ENCODE measurements around the gene STK26. TPM values are rescaled to one million over a fixed set of nuclear protein-coding genes. Genes with fewer than 3 reads are reported as not detected.
"Not testable (repeated sequence)": the region's sequence is repeated elsewhere in the genome, so short reads cannot be mapped to it uniquely, and the experiment has no call there.

Gene STK26
- total RNA-seq, 1 experiment from 2014 or later, result 49.5 TPM

DNA sequence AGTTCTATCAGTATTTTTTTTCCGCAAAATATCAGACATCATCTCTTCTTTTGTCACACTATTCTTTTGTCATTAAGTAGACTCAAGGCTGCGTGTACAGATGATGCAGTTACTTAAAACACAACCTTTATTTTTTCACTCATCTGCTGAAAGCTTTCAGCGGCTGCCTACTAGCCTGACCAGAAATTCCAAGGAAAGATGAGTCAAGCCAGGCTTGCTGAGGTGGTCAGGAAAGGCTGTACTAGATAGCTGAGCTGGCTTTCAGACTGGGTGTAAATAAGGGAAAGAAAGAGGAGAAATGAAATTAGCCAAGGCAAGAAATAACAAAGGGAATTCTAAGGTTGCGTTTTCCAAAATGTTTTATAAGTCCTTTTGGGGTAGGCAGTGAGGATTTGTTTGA is 17.9 kb downstream of the STK26 start:
- no peak overlapping the region for H3K9ac ChIP-seq (ENCODE audit: low read length)
- H3K27ac ChIP-seq (ENCODE audit: low read length), result no peak overlapping the region
- no peak overlapping the region for H3K4me2 ChIP-seq (ENCODE audit: low read depth, low read length, poor library complexity, severe bottlenecking)
- H3K9me2 ChIP-seq (replicated peaks; ENCODE audit: insufficient read depth, low read length), result no peaks in the 10 kb centered on the region
- no peaks in the 10 kb centered on the region for H4K20me1 ChIP-seq (ENCODE audit: insufficient read depth, low read depth, low read length)
- no peak for DNase-seq
- H2AFZ ChIP-seq (ENCODE audit: low read length), result no peak overlapping the region
- no peaks in the 10 kb centered on the region for H3K27me3 ChIP-seq (ENCODE audit: low read length)
- no peaks in the 10 kb centered on the region for H3K9me3 ChIP-seq (ENCODE audit: low read length)
- H3K4me3 ChIP-seq (ENCODE audit: low read length), result no peak overlapping the region
- no peaks in the 10 kb centered on the region for H3K36me3 ChIP-seq (ENCODE audit: insufficient read depth, low read length)
- H3K4me1 ChIP-seq (ENCODE audit: low read length), result peaks cover 8% of the 10 kb centered on the region
- peaks cover 92% of the 10 kb centered on the region for H3K79me2 ChIP-seq (ENCODE audit: low read length)

DNA sequence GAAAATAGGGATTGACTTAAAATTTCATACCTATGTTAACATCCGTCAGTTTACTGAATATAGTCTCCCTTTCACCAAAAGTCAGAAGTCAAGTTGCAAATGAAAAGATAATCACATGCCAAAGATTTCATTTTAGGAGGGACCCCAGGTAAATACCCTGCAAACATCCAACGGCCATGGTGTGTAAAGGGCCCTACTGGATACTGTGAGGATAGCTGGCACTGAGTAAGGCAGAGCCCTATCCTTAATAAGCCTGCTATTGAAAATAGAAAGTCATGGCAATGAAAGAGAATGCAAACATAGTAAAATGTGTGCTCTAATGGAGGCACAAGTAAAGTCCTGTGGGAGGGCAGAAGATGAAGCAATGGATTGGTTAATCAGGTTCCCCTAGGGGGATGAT is 20.9 kb downstream of the STK26 start:
- Histone ChIP-seq H3K4me3 (ENCODE audit: low read length) (no peak overlapping the region), H3K36me3 (ENCODE audit: insufficient read depth, low read length) (no peaks in the 10 kb centered on the region), H2AFZ (ENCODE audit: low read length) (no peak overlapping the region), H3K9me3 (ENCODE audit: low read length) (no peaks in the 10 kb centered on the region), H3K4me1 (ENCODE audit: low read length) (peaks cover 7% of the 10 kb centered on the region), H3K79me2 (ENCODE audit: low read length) (peaks cover 88% of the 10 kb centered on the region), H3K4me2 (ENCODE audit: low read depth, low read length, poor library complexity, severe bottlenecking) (no peak overlapping the region), H3K9me2 (replicated peaks; ENCODE audit: insufficient read depth, low read length) (no peaks in the 10 kb centered on the region), H3K9ac (ENCODE audit: low read length) (no peak overlapping the region), H3K27me3 (ENCODE audit: low read length) (no peaks in the 10 kb centered on the region), H4K20me1 (ENCODE audit: insufficient read depth, low read depth, low read length) (no peaks in the 10 kb centered on the region), H3K27ac (ENCODE audit: low read length) (no peak overlapping the region)
- DNase-seq, result no peak

- no peak overlapping the region for H3K9ac ChIP-seq (ENCODE audit: low read length)
- H3K79me2 ChIP-seq (ENCODE audit: low read length), result peaks cover 89% of the 10 kb centered on the region
- peaks cover 7% of the 10 kb centered on the region for H3K4me1 ChIP-seq (ENCODE audit: low read length)
- no peaks in the 10 kb centered on the region for H3K9me2 ChIP-seq (replicated peaks; ENCODE audit: insufficient read depth, low read length)
- no peaks in the 10 kb centered on the region for H3K36me3 ChIP-seq (ENCODE audit: insufficient read depth, low read length)
- H2AFZ ChIP-seq (ENCODE audit: low read length), result no peak overlapping the region
- H3K9me3 ChIP-seq (ENCODE audit: low read length), result no peaks in the 10 kb centered on the region
- H3K4me3 ChIP-seq (ENCODE audit: low read length), result no peak overlapping the region
- no peaks in the 10 kb centered on the region for H3K27me3 ChIP-seq (ENCODE audit: low read length)
- no peaks in the 10 kb centered on the region for H4K20me1 ChIP-seq (ENCODE audit: insufficient read depth, low read depth, low read length)
- no peak overlapping the region for H3K4me2 ChIP-seq (ENCODE audit: low read depth, low read length, poor library complexity, severe bottlenecking)
- no peak overlapping the region for H3K27ac ChIP-seq (ENCODE audit: low read length)
- no peak for DNase-seq
Measured at GRCh38 chrX:132044953-132045352, 21.9 kb downstream of the STK26 start.

- no peaks in the 10 kb centered on the region for H3K9me2 ChIP-seq (replicated peaks; ENCODE audit: insufficient read depth, low read length)
- no peak overlapping the region for H3K9ac ChIP-seq (ENCODE audit: low read length)
- H3K36me3 ChIP-seq (ENCODE audit: insufficient read depth, low read length), result no peaks in the 10 kb centered on the region
- no peaks in the 10 kb centered on the region for H3K27me3 ChIP-seq (ENCODE audit: low read length)
- peaks cover 7% of the 10 kb centered on the region for H3K4me1 ChIP-seq (ENCODE audit: low read length)
- no peak overlapping the region for H3K27ac ChIP-seq (ENCODE audit: low read length)
- H3K9me3 ChIP-seq (ENCODE audit: low read length), result no peaks in the 10 kb centered on the region
- H3K79me2 ChIP-seq (ENCODE audit: low read length), result peaks cover 89% of the 10 kb centered on the region
- H2AFZ ChIP-seq (ENCODE audit: low read length), result no peak overlapping the region
- no peaks in the 10 kb centered on the region for H4K20me1 ChIP-seq (ENCODE audit: insufficient read depth, low read depth, low read length)
- H3K4me2 ChIP-seq (ENCODE audit: low read depth, low read length, poor library complexity, severe bottlenecking), result no peak overlapping the region
- no peak for DNase-seq
- no peak overlapping the region for H3K4me3 ChIP-seq (ENCODE audit: low read length)
Measured at GRCh38 chrX:132045456-132045855, 22.4 kb downstream of the STK26 start.

DNA sequence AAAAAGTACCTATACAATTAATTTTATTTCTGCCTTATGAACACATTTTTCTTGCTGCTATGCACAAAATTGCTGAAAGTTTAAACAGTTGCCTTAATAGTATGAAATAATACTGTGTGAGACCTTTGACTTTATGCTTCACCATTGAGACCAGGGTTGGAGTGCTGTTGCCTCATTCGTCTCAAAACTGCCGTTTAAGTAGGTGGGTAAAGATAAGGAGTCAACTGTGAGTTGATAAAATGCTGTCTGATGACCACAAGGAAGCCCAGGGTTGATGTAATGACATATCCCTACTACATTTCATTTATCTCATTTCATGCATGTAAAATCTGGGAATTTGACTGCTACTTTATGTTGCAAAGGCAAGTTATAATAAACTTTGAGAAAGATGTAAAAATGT is 23.4 kb downstream of the STK26 start:
- no peak overlapping the region for H3K9ac ChIP-seq (ENCODE audit: low read length)

GRCh38 chrX:132051778-132052177 is 28.7 kb downstream of the STK26 start:
- H3K4me1 ChIP-seq (ENCODE audit: low read length); H3K9ac ChIP-seq (ENCODE audit: low read length); H2AFZ ChIP-seq (ENCODE audit: low read length); H3K36me3 ChIP-seq (ENCODE audit: insufficient read depth, low read length); H3K27ac ChIP-seq (ENCODE audit: low read length); H3K4me3 ChIP-seq (ENCODE audit: low read length); H4K20me1 ChIP-seq (ENCODE audit: insufficient read depth, low read depth, low read length); H3K9me2 ChIP-seq (replicated peaks; ENCODE audit: insufficient read depth, low read length); H3K27me3 ChIP-seq (ENCODE audit: low read length); DNase-seq; H3K9me3 ChIP-seq (ENCODE audit: low read length); H3K4me2 ChIP-seq (ENCODE audit: low read depth, low read length, poor library complexity, severe bottlenecking): not testable (repeated sequence)
- peaks cover 78% of the 10 kb centered on the region for H3K79me2 ChIP-seq (ENCODE audit: low read length)

More for the DNA sequence above, 23.4 kb downstream of the STK26 start:
- Histone ChIP-seq H3K4me3 (ENCODE audit: low read length) (no peak overlapping the region), H3K79me2 (ENCODE audit: low read length) (peaks cover 87% of the 10 kb centered on the region), H3K4me1 (ENCODE audit: low read length) (peaks cover 7% of the 10 kb centered on the region), H3K9me3 (ENCODE audit: low read length) (no peaks in the 10 kb centered on the region), H3K9me2 (replicated peaks; ENCODE audit: insufficient read depth, low read length) (no peaks in the 10 kb centered on the region), H3K27me3 (ENCODE audit: low read length) (no peaks in the 10 kb centered on the region), H2AFZ (ENCODE audit: low read length) (no peak overlapping the region), H3K36me3 (ENCODE audit: insufficient read depth, low read length) (no peaks in the 10 kb centered on the region), H4K20me1 (ENCODE audit: insufficient read depth, low read depth, low read length) (no peaks in the 10 kb centered on the region), H3K4me2 (ENCODE audit: low read depth, low read length, poor library complexity, severe bottlenecking) (no peak overlapping the region), H3K27ac (ENCODE audit: low read length) (no peak overlapping the region)
- DNase-seq, result no peak

GRCh38 chrX:132058050-132058449 is 34.9 kb downstream of the STK26 start:
- DNase-seq, result no peak
- Histone ChIP-seq H3K36me3 (ENCODE audit: insufficient read depth, low read length) (no peaks in the 10 kb centered on the region), H2AFZ (ENCODE audit: low read length) (no peak overlapping the region), H3K4me1 (ENCODE audit: low read length) (peaks cover 8% of the 10 kb centered on the region), H4K20me1 (ENCODE audit: insufficient read depth, low read depth, low read length) (no peaks in the 10 kb centered on the region), H3K79me2 (ENCODE audit: low read length) (peaks cover 36% of the 10 kb centered on the region), H3K27me3 (ENCODE audit: low read length) (no peaks in the 10 kb centered on the region), H3K27ac (ENCODE audit: low read length) (no peak overlapping the region), H3K4me2 (ENCODE audit: low read depth, low read length, poor library complexity, severe bottlenecking) (no peak overlapping the region), H3K4me3 (ENCODE audit: low read length) (no peak overlapping the region), H3K9me2 (replicated peaks; ENCODE audit: insufficient read depth, low read length) (no peaks in the 10 kb centered on the region), H3K9ac (ENCODE audit: low read length) (no peak overlapping the region), H3K9me3 (ENCODE audit: low read length) (no peaks in the 10 kb centered on the region)

- no peak for DNase-seq
- Histone ChIP-seq H3K36me3 (ENCODE audit: insufficient read depth, low read length) (no peaks in the 10 kb centered on the region), H3K4me1 (ENCODE audit: low read length) (peaks cover 5% of the 10 kb centered on the region; the same call in 1 of the 2 replicates), H3K4me2 (ENCODE audit: low read depth, low read length, poor library complexity, severe bottlenecking) (no peak overlapping the region), H3K9me2 (replicated peaks; ENCODE audit: insufficient read depth, low read length) (no peaks in the 10 kb centered on the region), H3K27ac (ENCODE audit: low read length) (no peak overlapping the region), H4K20me1 (ENCODE audit: insufficient read depth, low read depth, low read length) (no peaks in the 10 kb centered on the region), H3K27me3 (ENCODE audit: low read length) (no peaks in the 10 kb centered on the region), H2AFZ (ENCODE audit: low read length) (no peak overlapping the region), H3K9ac (ENCODE audit: low read length) (no peak overlapping the region), H3K4me3 (ENCODE audit: low read length) (no peak overlapping the region), H3K79me2 (ENCODE audit: low read length) (peaks cover 32% of the 10 kb centered on the region), H3K9me3 (ENCODE audit: low read length) (no peaks in the 10 kb centered on the region)
Measured at GRCh38 chrX:132058975-132059374, 35.9 kb downstream of the STK26 start.

Data from Karpas-422 (cell line).